GM12801 (cell line): ENCODE measurements around the gene CDH4.

Experiments used
- CTCF ChIP-seq: IDR thresholded peaks from one replicate; pipeline ENCODE4 v1.5.1; 2011; ENCODE audit warnings: control low read depth; ENCODE audit not compliant: insufficient read length; ENCODE audit errors: extremely low read depth

CDH4 gene

GRCh38 chr20:61251529-61252393 lies at the start of gene CDH4:
CDH4 (plus strand) TSS chr20:61252261.
- TF ChIP-seq CTCF = no peak

- no peak for TF ChIP-seq CTCF
These were observed 48.7 kb upstream of the CDH4 start for GRCh38 chr20:61203320-61203719.

- no peak for TF ChIP-seq CTCF
These were observed 47.9 kb upstream of the CDH4 start for GRCh38 chr20:61204206-61204605.

GRCh38 chr20:61205769-61206168 lies 46.3 kb upstream of the CDH4 start:
- no peak for TF ChIP-seq CTCF

- TF ChIP-seq CTCF = no peak
These were observed 41.2 kb upstream of the CDH4 start for GRCh38 chr20:61210862-61211261.

- no peak for TF ChIP-seq CTCF
These were observed 34.2 kb upstream of the CDH4 start for GRCh38 chr20:61217848-61218247.

GRCh38 chr20:61219021-61219431 lies 33.0 kb upstream of the CDH4 start:
- TF ChIP-seq CTCF = no peak
